Karpas-422 (cell line): ENCODE results near the gene IL3RA. TPM values are rescaled to one million over a fixed set of nuclear protein-coding genes. Genes with fewer than 3 reads are reported as not detected.

ENCODE experiments used
- DNase-seq: peaks from one replicate; pipeline ENCODE4 v3.0.0-alpha.2; 2015
- H2AFZ ChIP-seq: fragments of 200-600 bp; sonication (generic); 2 replicates; pipeline ENCODE4 v1.6.1; 2014; ENCODE audit warnings: antibody characterized with exemption, low read length, mixed read lengths
- H3K27ac ChIP-seq: fragments of 200-600 bp; sonication (generic); 2 replicates; pipeline ENCODE4 v1.5.1; 2014; ENCODE audit warnings: mild to moderate bottlenecking, low read length, moderate library complexity
- H3K27me3 ChIP-seq: fragments of 200-600 bp; sonication (generic); 2 replicates; pipeline ENCODE4 v1.6.1; 2014; ENCODE audit warnings: low read length, mixed read lengths
- H3K36me3 ChIP-seq: fragments of 200-600 bp; sonication (generic); 2 replicates; pipeline ENCODE4 v1.6.1; 2014; ENCODE audit warnings: low read length, mixed read lengths; ENCODE audit not compliant: insufficient read depth
- H3K4me1 ChIP-seq: fragments of 200-600 bp; sonication (generic); 2 replicates; pipeline ENCODE4 v1.6.1; 2014; ENCODE audit warnings: mild to moderate bottlenecking, low read length, mixed read lengths
- H3K4me2 ChIP-seq: fragments of 200-600 bp; sonication (generic); 2 replicates; pipeline ENCODE4 v1.6.1; 2014; ENCODE audit warnings: low read length, low read depth, mild to moderate bottlenecking; ENCODE audit not compliant: poor library complexity, severe bottlenecking
- H3K4me3 ChIP-seq: fragments of 200-600 bp; sonication (generic); 2 replicates; pipeline ENCODE4 v1.5.1; 2014; ENCODE audit warnings: mild to moderate bottlenecking, antibody characterized with exemption, low read length, mixed read lengths
- H3K79me2 ChIP-seq: fragments of 200-600 bp; sonication (generic); 2 replicates; pipeline ENCODE4 v1.6.1; 2014; ENCODE audit warnings: mild to moderate bottlenecking, low read length, mixed read lengths
- H3K9ac ChIP-seq: fragments of 200-600 bp; sonication (generic); 2 replicates; pipeline ENCODE4 v1.6.0; 2014; ENCODE audit warnings: low read length
- H3K9me2 ChIP-seq: fragments of 200-600 bp; sonication (generic), shearing (Covaris generic); replicated peaks from 2 replicates; pipeline ENCODE4 v1.6.0; 2014; ENCODE audit warnings: mild to moderate bottlenecking, low read length, moderate library complexity; ENCODE audit not compliant: insufficient read depth
- H3K9me3 ChIP-seq: fragments of 300-700, 200-600 bp; sonication (generic); 2 replicates; pipeline ENCODE4 v1.6.1; 2014; ENCODE audit warnings: low read length, mixed read lengths
- H4K20me1 ChIP-seq: fragments of 200-600 bp; sonication (generic); 2 replicates; pipeline ENCODE4 v1.6.1; 2014; ENCODE audit warnings: mild to moderate bottlenecking, antibody characterized with exemption, low read length, low read depth; ENCODE audit not compliant: insufficient read depth
- total RNA-seq: library from RNA; depleted of rRNA; stranded (reverse); fragments of >200 nt; shearing (Covaris generic); gene quantifications from 2 replicates; pipeline ENCODE4 v1.2.3, GENCODE V29; 2014; ENCODE audit warnings: low replicate concordance

IL3RA gene
- total RNA-seq, 1 experiment from 2014 or later, result not detected

DNA sequence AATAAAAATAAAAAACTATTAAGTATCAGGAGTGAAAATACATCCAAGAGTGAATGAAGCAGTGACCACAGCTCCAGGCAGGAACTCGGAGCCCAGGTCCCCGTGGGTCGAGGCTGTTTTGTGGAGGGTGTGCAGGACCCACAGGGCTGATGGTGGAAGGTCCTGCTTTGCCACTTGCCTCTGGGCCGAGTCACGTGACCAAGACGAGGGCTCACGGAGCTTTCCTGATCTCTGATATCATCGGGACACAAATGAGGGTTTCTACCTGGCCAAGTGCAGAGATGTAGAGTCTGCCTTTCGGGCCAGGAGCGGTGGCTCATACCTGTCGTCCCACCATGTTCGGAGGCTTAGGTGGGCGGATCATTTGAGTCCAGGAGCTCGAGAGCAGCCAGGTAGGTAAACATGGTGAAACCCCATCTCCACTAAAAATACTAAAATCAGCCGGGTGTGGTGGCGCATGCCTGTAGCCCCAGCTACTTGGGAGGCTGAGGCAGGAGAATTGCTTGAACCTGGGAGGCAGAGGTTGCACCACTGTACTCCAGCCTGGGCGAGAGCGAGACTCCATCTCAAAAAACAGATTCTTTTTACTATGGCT lies 48.2 kb downstream of the IL3RA start:
- H3K36me3 ChIP-seq, result peaks cover 51% of the 10 kb centered on the region
- no peak overlapping the region for H3K4me3 ChIP-seq
- peaks cover 32% of the 10 kb centered on the region for H4K20me1 ChIP-seq

DNA sequence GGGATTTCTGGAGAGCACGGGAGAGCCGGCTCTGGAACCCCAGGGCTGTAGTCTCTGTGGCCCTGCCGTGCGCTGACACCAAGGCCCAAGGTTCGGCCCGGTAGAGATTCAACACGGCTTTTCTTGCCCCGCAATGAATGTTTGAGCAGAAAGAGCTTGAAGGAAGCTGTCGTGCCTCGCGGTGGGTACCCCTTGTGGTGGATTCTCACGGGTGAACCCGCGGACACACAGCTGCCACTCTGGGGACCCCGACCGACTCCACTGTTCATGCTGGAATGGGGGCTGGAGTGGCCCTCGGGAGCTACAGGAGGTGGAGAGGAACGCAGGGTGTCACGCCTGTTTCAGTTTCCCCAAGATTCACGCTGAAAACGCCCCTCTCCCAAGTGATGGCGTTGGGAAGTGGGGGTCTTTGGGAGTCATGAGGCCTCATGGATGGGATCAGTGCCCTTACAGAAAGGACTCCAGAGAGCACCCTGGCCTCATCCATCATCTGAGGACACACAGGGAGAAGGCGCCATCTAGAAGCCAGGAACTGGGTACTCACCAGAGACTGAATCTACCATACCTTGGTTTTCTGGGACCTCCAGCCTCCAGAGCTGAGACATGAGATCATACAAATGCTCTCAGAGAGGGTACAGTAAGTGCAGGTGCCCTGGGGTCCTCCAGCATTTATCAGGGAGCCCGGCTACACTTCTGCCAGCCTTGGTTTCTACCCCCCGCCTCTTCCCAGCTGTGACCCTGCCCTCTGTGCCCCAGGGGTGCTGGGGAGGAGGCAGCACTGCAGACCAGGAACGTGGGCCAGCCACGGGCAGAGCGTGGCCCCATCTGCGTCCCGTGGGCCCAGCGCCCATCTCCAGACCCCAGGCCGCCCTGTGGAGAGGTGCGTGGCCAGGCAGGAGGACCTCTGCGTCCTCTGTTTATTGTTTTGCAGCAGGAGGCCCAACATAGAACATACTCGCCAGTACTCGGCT lies 49.0 kb downstream of the IL3RA start:
- peaks cover 6% of the 10 kb centered on the region for H3K4me1 ChIP-seq
- H3K79me2 ChIP-seq, result peaks cover 29% of the 10 kb centered on the region
- no peak overlapping the region for H3K27ac ChIP-seq
- peaks cover 40% of the 10 kb centered on the region for H4K20me1 ChIP-seq
- H3K4me2 ChIP-seq, result no peak overlapping the region
- no peak overlapping the region for H2AFZ ChIP-seq
- H3K9me3 ChIP-seq, result no peaks in the 10 kb centered on the region
- DNase-seq, result no peak
- no peaks in the 10 kb centered on the region for H3K27me3 ChIP-seq
- no peak overlapping the region for H3K9ac ChIP-seq
- peaks cover 59% of the 10 kb centered on the region for H3K36me3 ChIP-seq
- no peaks in the 10 kb centered on the region for H3K9me2 ChIP-seq
- H3K4me3 ChIP-seq, result no peak overlapping the region

More for the DNA sequence above, 48.2 kb downstream of the IL3RA start:
- Histone ChIP-seq H3K9ac (no peak overlapping the region), H3K9me3 (no peaks in the 10 kb centered on the region), H3K27ac (no peak overlapping the region), H3K27me3 (no peaks in the 10 kb centered on the region), H3K9me2 (no peaks in the 10 kb centered on the region), H2AFZ (no peak overlapping the region), H3K4me2 (no peak overlapping the region), H3K79me2 (peaks cover 21% of the 10 kb centered on the region), H3K4me1 (no peaks in the 10 kb centered on the region)
- peak; percentile 53 for DNase-seq

DNA sequence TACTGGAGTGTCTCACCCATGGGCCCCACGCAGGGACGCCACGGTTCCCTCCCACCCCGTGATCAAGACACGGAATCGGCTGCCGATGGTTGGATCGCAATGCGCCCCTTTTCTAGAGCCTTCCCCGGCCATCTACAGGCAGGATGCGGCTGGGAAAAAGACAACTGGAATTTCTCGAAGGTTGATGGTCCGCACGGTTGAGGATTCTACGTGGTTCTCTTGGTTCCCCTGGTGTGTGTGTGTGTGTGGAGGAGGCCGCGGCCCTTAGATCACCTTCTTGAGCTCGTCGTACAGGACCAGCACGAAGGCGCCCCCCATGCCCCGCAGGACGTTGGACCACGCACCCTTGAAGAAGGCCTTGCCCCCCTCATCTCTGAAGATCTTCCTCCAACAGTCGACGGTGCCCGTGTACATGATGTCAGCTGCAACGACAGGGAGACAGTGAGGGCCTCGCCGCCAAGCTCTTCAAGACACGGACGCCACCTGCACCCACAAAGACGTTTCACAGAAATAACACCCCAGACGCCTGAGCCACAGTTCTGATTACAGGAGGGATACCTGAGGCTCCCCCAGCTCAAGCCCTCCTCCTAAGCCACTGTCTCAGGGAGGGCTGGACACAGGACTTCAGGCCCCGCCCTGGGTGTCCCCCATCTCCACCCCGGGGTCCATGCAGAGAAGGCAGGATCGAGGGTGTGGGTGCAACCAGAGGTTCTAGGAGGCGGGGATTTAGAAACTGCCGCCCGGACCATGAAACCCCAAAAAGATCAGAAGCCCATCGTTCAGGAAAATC lies 49.9 kb downstream of the IL3RA start:
- no peak for DNase-seq
- peaks cover 39% of the 10 kb centered on the region for H3K79me2 ChIP-seq
- H3K4me2 ChIP-seq, result no peak overlapping the region
- no peak overlapping the region for H2AFZ ChIP-seq
- H3K9me2 ChIP-seq, result no peaks in the 10 kb centered on the region
- H3K36me3 ChIP-seq, result peaks cover 68% of the 10 kb centered on the region
- no peaks in the 10 kb centered on the region for H3K27me3 ChIP-seq
- H3K9me3 ChIP-seq, result no peaks in the 10 kb centered on the region
- no peak overlapping the region for H3K9ac ChIP-seq
- peaks cover 49% of the 10 kb centered on the region for H4K20me1 ChIP-seq
- H3K4me1 ChIP-seq, result peaks cover 11% of the 10 kb centered on the region
- no peak overlapping the region for H3K4me3 ChIP-seq
- no peak overlapping the region for H3K27ac ChIP-seq

DNA sequence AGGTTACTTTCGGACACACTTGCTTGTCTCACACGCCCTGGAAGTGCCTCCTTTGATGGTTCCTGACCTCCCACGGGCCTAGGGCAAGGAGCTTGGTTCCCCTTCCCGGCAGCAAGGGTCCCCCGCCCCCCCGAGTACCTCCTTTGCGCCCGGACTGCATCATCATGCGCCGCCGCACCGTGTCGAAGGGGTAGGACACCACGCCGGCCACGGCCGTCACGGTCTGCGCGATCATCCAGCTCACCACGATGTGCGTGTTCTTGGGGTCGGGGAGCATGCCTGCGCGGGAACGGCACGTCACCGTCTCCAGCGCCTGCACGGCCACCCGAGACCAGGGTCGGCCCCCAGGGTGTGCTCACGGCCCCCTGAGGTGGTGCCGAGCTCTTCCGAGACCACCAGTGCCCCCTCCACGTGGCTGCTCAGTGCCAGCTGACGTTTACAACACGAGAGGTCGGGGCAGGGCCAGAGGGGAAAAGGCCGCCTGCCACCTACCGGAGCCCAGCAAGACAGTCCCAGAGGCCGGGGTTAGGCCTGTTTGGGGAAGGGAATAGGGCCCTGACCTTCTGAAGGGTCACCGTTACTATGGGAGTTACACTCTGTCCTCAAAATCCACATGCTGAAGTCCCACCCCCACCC lies 50.7 kb downstream of the IL3RA start:
- Histone ChIP-seq H3K4me1 (peaks cover 11% of the 10 kb centered on the region), H3K27me3 (no peaks in the 10 kb centered on the region), H3K4me2 (no peak overlapping the region), H3K79me2 (peaks cover 41% of the 10 kb centered on the region), H4K20me1 (peaks cover 49% of the 10 kb centered on the region), H3K9ac (no peak overlapping the region), H3K4me3 (no peak overlapping the region), H2AFZ (no peak overlapping the region), H3K27ac (no peak overlapping the region), H3K9me2 (no peaks in the 10 kb centered on the region), H3K36me3 (peaks cover 68% of the 10 kb centered on the region), H3K9me3 (no peaks in the 10 kb centered on the region)
- DNase-seq, result no peak

DNA sequence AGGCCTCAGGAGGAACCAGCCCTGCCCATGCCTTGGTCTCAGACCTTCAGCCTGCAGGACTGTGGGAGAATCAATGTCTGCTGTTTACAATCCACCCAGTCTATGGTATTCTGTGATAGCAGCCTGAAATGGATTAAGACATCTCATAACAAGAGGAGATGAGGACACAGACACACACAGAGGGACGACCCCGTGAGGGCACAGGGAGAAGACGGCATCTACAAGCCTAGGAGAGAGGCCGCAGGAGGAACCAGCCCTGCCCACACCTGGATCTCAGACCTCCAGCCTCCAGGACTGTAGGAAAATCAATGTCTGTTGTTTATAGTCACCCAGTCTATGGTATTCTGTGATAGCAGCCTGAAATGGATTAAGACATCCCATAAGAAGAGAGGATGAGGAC lies 52.1 kb downstream of the IL3RA start:
- DNase-seq, result no peak
- Histone ChIP-seq H4K20me1 (peaks cover 49% of the 10 kb centered on the region), H3K36me3 (peaks cover 65% of the 10 kb centered on the region), H3K9ac (no peak overlapping the region), H3K4me3 (no peak overlapping the region), H3K79me2 (peaks cover 54% of the 10 kb centered on the region), H3K4me2 (no peak overlapping the region), H2AFZ (no peak overlapping the region), H3K4me1 (peaks cover 18% of the 10 kb centered on the region), H3K27ac (no peak overlapping the region), H3K9me2 (no peaks in the 10 kb centered on the region), H3K9me3 (no peaks in the 10 kb centered on the region), H3K27me3 (no peaks in the 10 kb centered on the region)

DNA sequence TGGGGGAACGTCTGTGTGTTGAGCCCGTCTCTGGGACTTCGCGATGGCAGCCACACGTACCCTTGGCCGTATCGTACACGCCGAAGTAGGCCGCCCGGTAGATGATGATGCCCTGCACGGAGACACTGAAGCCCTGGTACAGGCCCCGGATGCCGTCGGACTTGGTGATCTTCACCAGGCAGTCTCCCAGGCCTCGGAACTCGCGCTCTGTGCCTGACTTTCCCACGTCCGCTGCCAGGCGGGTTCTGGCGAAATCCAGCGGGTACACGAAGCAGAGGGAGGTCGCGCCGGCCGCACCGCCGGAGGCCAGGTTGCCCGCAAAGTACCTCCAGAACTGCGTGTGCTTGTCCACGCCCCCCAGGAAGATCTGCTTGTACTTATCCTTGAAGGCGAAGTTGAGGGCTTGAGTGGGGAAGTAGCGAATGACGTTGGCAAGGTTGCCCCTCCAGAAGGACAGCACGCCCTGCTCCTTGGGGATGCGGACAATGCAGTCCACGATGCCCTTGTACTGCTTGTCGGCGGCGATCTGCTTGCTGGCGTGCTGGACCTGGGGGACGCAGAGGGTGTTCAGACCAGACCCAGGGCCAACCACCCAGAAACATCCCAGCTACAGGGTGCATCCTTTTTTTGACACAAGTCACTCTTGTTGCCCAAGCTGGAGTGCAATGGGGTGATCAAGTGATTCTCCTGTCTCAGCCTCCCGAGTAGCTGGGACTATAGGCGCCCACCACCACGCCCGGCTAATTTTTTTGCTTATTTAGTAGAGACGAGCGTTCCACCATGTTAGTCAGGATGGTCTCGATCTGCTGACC lies 52.8 kb downstream of the IL3RA start:
- Histone ChIP-seq H3K27me3 (no peaks in the 10 kb centered on the region), H3K9ac (no peak overlapping the region), H3K4me3 (no peak overlapping the region), H3K79me2 (peaks cover 61% of the 10 kb centered on the region), H3K27ac (no peak overlapping the region), H2AFZ (no peak overlapping the region), H3K4me1 (peaks cover 25% of the 10 kb centered on the region), H3K36me3 (peaks cover 62% of the 10 kb centered on the region), H3K4me2 (no peak overlapping the region), H3K9me3 (no peaks in the 10 kb centered on the region), H3K9me2 (no peaks in the 10 kb centered on the region), H4K20me1 (peaks cover 49% of the 10 kb centered on the region)
- DNase-seq, result no peak

DNA sequence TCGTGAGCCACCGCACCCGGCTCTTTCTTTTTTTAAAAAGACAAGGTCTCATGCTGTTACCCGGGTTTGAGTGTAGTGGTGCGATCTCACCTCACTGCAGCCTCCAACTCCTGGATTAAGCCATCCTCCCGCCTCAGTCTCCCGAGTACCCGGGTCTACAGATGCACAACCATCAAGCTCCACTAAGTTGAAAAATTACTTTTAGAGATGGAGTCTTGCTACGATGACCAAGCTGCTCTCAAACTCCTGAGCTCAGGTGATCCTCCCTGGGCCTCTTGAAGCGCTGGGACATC lies 53.4 kb downstream of the IL3RA start:
- H3K4me2 ChIP-seq, result peak overlapping the region; percentile 71
- H2AFZ ChIP-seq, result no peak overlapping the region
- H3K27me3 ChIP-seq, result no peaks in the 10 kb centered on the region
- H3K36me3 ChIP-seq, result peaks cover 60% of the 10 kb centered on the region
- no peak overlapping the region for H3K27ac ChIP-seq
- no peaks in the 10 kb centered on the region for H3K9me2 ChIP-seq
- peaks cover 30% of the 10 kb centered on the region for H3K4me1 ChIP-seq
- DNase-seq, result no peak
- no peak overlapping the region for H3K4me3 ChIP-seq
- H4K20me1 ChIP-seq, result peaks cover 46% of the 10 kb centered on the region
- H3K79me2 ChIP-seq, result peaks cover 67% of the 10 kb centered on the region
- no peak overlapping the region for H3K9ac ChIP-seq
- no peaks in the 10 kb centered on the region for H3K9me3 ChIP-seq
